AML-193 (cell line): ENCODE results near the gene PRR14.
"Not testable (repeated sequence)": the region's sequence is repeated elsewhere in the genome, so short reads cannot be mapped to it uniquely, and the experiment has no call there.

Experiments used
- DNase-seq, 2 experiments: peaks; one replicate each; lab custom pipeline; 2025; lab: John Stamatoyannopoulos, UW

PRR14 gene

GRCh38 chr16:30692396-30693064 is 41.8 kb downstream of the PRR14 start:
- DNase-seq, result peak; percentile 4 to 8

- DNase-seq, result no peak
Measured at GRCh38 chr16:30694926-30695693, 44.4 kb downstream of the PRR14 start.

- DNase-seq, result not testable (repeated sequence)
Measured at GRCh38 chr16:30696646-30697045, 45.9 kb downstream of the PRR14 start.

GRCh38 chr16:30697264-30698138 is 46.7 kb downstream of the PRR14 start:
- DNase-seq, result peak; percentile 89 to 91

- peak; percentile 75 to 77 for DNase-seq
Measured at GRCh38 chr16:30698139-30698815, 47.5 kb downstream of the PRR14 start.

- peak; percentile 80 to 85 for DNase-seq
Measured at GRCh38 chr16:30698816-30699614, 48.3 kb downstream of the PRR14 start, which contains the start of gene SRCAP. TSS of gene SRCAP (plus strand) at chr16:30699171. CDS start at chr16:30700825, 1,654 bp downstream.

- no peak for DNase-seq
Measured at GRCh38 chr16:30699615-30700099, 48.9 kb downstream of the PRR14 start.

GRCh38 chr16:30700491-30700890 is 49.7 kb downstream of the PRR14 start:
- no peak for DNase-seq

GRCh38 chr16:30700971-30701370 is 50.2 kb downstream of the PRR14 start:
- no peak for DNase-seq

- DNase-seq, result not testable (repeated sequence)
Measured at GRCh38 chr16:30703071-30703470, 52.3 kb downstream of the PRR14 start.

- DNase-seq, result no peak
Measured at GRCh38 chr16:30703971-30704370, 53.2 kb downstream of the PRR14 start.
